GM18526 (cell line): ENCODE data around the gene SAMD13.

ENCODE experiments used
- POLR2A ChIP-seq: IDR thresholded peaks from 3 replicates; pipeline ENCODE4 v1.6.1; 2011; ENCODE audit not compliant: insufficient read length; ENCODE audit errors: extremely low read depth

SAMD13 gene

DNA sequence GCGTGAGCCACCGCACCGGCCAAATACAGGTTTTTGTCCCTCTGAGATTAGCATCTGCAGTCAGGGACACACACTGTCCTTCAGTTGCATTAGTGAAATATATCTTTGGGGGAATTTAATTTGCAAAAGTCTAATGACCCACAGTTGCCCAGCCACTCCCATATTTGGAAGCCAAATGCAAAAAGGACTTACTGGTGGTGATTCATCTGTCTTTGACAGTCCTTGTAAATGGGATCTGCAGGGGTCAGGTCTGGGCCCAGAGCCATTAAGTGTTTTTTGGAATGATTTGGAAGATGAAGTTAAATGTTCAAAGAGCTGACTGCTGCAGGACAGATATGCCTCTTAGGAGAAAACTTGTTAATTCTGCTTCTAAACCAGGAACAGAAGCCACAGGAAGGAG, 52.2 kb downstream of the SAMD13 start:
- no peak for TF ChIP-seq POLR2A

GRCh38 chr1:84355556-84355955, 54.0 kb downstream of the SAMD13 start:
- TF ChIP-seq POLR2A, result no peak

- no peak for TF ChIP-seq POLR2A
These were observed 55.4 kb downstream of the SAMD13 start for GRCh38 chr1:84356881-84357280.

GRCh38 chr1:84358695-84359094, 57.2 kb downstream of the SAMD13 start:
- no peak for TF ChIP-seq POLR2A

GRCh38 chr1:84360316-84360715, 58.8 kb downstream of the SAMD13 start:
- no peak for TF ChIP-seq POLR2A

DNA sequence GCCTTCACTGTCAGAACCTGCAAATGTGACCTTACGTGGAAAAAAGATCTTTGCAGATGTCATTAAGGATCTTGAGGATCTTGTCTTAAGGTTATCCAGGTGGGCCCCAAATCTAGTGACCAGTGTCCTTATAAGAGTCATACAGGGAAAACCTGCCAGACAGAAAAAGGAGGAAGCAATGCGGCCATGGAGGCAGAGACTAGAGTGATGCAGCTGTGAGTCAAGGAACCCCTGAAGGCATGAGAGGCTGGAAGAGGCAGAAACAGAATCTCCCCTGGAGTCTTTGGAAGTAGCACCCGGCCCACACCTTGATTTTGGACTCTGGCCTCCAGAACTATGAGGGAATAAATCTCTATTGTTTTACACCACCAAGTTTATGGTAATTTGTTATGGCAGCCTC, 60.3 kb downstream of the SAMD13 start:
- no peak for TF ChIP-seq POLR2A

DNA sequence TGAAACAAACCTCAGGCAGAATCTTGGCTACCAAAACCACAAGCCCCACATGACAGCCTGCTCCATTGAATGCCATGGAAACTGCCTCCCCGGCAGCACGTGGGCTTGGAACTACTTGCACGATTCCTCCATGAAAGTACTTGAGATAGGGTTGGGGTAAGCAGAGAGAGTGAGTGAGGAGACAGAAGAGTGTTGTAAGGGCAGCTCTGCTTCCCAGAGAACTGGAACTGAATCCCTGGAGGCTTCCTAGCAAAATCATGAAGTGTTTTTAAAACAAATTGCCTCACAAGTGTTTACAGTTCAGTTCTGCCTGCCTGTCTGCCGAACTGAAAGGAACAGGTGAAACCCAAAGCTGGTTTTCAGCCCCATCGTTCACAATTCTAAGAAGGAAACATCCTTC, 61.5 kb downstream of the SAMD13 start:
- TF ChIP-seq POLR2A, result no peak

GRCh38 chr1:84363622-84364021, 62.1 kb downstream of the SAMD13 start:
- no peak for TF ChIP-seq POLR2A

GRCh38 chr1:84365225-84366221, 64.0 kb downstream of the SAMD13 start:
- no peak for TF ChIP-seq POLR2A

DNA sequence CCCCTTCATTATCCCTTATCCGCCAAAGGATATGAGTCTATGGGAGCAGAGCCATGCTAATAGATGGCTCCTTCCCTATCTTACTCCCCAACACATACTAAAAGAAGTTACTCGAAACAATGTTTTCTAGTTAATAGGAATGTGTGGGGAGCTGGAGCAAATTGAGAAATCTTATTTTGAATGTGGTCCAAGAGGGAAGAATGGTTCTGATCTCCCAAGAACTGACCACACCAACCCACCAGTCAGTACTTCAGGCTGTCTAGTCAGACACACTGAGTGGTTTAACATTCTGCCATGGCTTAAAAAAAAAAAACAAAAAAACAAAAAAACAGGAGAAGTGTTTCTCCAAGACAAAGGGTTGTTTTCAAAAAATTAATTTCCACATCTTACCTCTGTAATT, 65.3 kb downstream of the SAMD13 start:
- no peak for TF ChIP-seq POLR2A

- TF ChIP-seq POLR2A, result no peak
These were observed 65.7 kb downstream of the SAMD13 start for GRCh38 chr1:84367219-84367618.

GRCh38 chr1:84368441-84368840, 66.9 kb downstream of the SAMD13 start:
- no peak for TF ChIP-seq POLR2A

- TF ChIP-seq POLR2A, result no peak
These were observed 68.8 kb downstream of the SAMD13 start for GRCh38 chr1:84370266-84370665.

DNA sequence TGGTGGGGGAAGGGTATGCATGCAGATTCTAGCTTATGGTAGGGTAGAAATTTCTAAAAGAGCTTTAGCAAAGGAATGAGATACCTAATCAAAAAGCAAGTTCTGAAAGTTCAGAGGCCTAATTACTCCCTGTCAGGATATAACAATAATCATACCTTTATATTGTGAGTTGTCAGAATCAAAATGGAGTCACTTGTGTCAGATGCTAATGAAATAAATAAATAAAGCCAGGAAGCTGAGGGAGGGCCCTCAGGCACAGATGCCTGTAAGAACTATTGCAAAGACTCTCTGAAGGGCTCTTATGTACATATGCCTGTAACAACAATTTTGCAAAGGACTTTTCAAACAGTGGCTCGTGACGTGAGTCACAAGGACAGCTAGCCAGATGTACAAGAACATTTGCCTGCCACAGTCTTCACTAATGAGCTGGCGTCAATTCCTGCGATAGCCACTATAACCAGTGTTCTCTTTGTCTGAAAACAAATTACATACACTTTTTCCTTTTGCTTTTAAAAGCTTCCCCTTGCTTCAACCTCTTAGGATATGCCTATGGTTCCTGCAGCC, 69.4 kb downstream of the SAMD13 start:
- TF ChIP-seq POLR2A, result no peak

GRCh38 chr1:84373436-84374141, 72.1 kb downstream of the SAMD13 start:
- TF ChIP-seq POLR2A, result no peak
